SH-SY5Y (cell line): ENCODE data around the gene PPP3CB.

Experiments
- GATA2 ChIP-seq: IDR thresholded peaks from 2 replicates; pipeline ENCODE4 v1.6.1; 2011; ENCODE audit warnings: mild to moderate bottlenecking, low read depth, low read length
- GATA3 ChIP-seq: IDR thresholded peaks from 2 replicates; pipeline ENCODE4 v1.6.1; 2011; ENCODE audit warnings: low read depth, mild to moderate bottlenecking, low read length, moderate library complexity

DNA sequence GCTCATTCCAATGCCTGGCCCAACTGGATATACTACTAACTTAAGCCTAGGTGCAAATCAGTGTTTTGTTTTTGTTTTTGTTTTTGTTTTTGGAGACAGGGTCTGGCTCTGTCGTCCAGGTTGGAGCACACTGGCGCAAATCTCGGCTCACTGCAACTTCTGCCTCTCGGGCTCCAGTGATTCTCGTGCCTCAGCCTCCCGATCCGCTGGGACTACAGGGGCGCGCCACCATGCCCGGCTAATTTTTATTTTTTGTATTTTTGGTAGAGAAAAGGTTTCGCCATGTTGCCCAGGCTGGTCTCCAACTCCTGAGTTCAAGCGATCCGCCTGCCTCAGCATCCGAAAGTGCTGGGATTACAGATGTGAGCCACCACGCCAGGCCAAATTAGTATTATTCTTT lies 1.6 kb downstream of the PPP3CB start:
- no peak for TF ChIP-seq GATA2
- no peak for TF ChIP-seq GATA3
